HepG2 (cell line): Measurements from ENCODE around the gene RIPK1. TPM values are rescaled to one million over a fixed set of nuclear protein-coding genes. Genes with fewer than 3 reads are reported as not detected.
A peak's percentile ranks its signal among the peaks of the same experiment; 100 is the strongest.

ENCODE experiments used
- CHD2 ChIP-seq: IDR thresholded peaks from 2 replicates; pipeline ENCODE4 v1.6.1; 2011; ENCODE audit warnings: low read depth, low read length, improper control_type of control experiment
- HCFC1 ChIP-seq: fragments of 150-350 bp; IDR thresholded peaks from 2 replicates; pipeline ENCODE4 v1.6.1; 2014; ENCODE audit warnings: low read depth, low read length
- HES4 ChIP-seq: sonication (generic); formaldehyde crosslinking; IDR thresholded peaks from 2 replicates; pipeline ENCODE4 v1.9.0; 2021; ENCODE audit warnings: mild to moderate bottlenecking, missing genetic modification reagents, borderline replicate concordance
- KDM1A ChIP-seq: IDR thresholded peaks from 2 replicates; pipeline ENCODE4 v1.6.1; 2016; ENCODE audit warnings: missing compliant biosample characterization
- KLF15 ChIP-seq: sonication (generic); formaldehyde crosslinking; IDR thresholded peaks from 2 replicates; pipeline ENCODE4 v1.8.1; 2023; ENCODE audit warnings: borderline replicate concordance, mild to moderate bottlenecking, inconsistent platforms, missing genetic modification reagents, mixed read lengths
- MLXIP ChIP-seq: sonication (generic); formaldehyde crosslinking; IDR thresholded peaks from 2 replicates; pipeline ENCODE4 v1.9.0; 2021; ENCODE audit warnings: missing genetic modification reagents, borderline replicate concordance
- STAT6 ChIP-seq: sonication (generic); formaldehyde crosslinking; IDR thresholded peaks from 2 replicates; pipeline ENCODE4 v1.4.0; 2020; ENCODE audit warnings: missing genetic modification reagents, mild to moderate bottlenecking, borderline replicate concordance
- TBP ChIP-seq: sonication (generic); formaldehyde crosslinking; IDR thresholded peaks from 2 replicates; pipeline ENCODE4 v1.5.0; 2020; ENCODE audit warnings: missing genetic modification reagents
- TEAD3 ChIP-seq: optimal IDR thresholded peaks from 2 replicates; pipeline ENCODE3; 2016; ENCODE audit warnings: borderline replicate concordance
- ZBTB20 ChIP-seq: sonication (generic); formaldehyde crosslinking; IDR thresholded peaks from 2 replicates; pipeline ENCODE4 v1.8.1; 2023; ENCODE audit warnings: missing genetic modification reagents, low read depth, mild to moderate bottlenecking, borderline replicate concordance
- ZFP37 ChIP-seq: sonication (generic); formaldehyde crosslinking; IDR thresholded peaks from 2 replicates; pipeline ENCODE4 v1.4.0; 2020; ENCODE audit warnings: missing genetic modification reagents, borderline replicate concordance
- ZNF124 ChIP-seq: sonication (generic); formaldehyde crosslinking; IDR thresholded peaks from 2 replicates; pipeline ENCODE4 v1.4.0; 2020; ENCODE audit warnings: missing genetic modification reagents
- ZNF34 ChIP-seq: sonication (generic); formaldehyde crosslinking; IDR thresholded peaks from 2 replicates; pipeline ENCODE4 v1.4.0; 2020; ENCODE audit warnings: mild to moderate bottlenecking, missing genetic modification reagents, borderline replicate concordance
- ZNF556 ChIP-seq: sonication (generic); formaldehyde crosslinking; IDR thresholded peaks from 2 replicates; pipeline ENCODE4 v1.4.0; 2020; ENCODE audit warnings: mild to moderate bottlenecking, missing genetic modification reagents, borderline replicate concordance
- ZNF577 ChIP-seq: sonication (generic); formaldehyde crosslinking; IDR thresholded peaks from 2 replicates; pipeline ENCODE4 v1.4.0; 2020; ENCODE audit warnings: mild to moderate bottlenecking, low read depth, missing genetic modification reagents, borderline replicate concordance
- ZNF605 ChIP-seq: sonication (generic); formaldehyde crosslinking; IDR thresholded peaks from 2 replicates; pipeline ENCODE4 v1.8.0; 2022; ENCODE audit warnings: mild to moderate bottlenecking, missing genetic modification reagents
- polyA plus RNA-seq, 8 experiments: library from polyadenylated mRNA; depleted of rRNA in 3 of 8; stranded (reverse) in 7 of 8; unstranded in 1 of 8; fragments of >200 nt; fragmentation: Illumina TruSeq in 4 of 8; extraction: Trizol in 4 of 8; gene quantifications; 2 replicates each; pipeline versions ENCODE4 v1.2.1 to v1.2.3, GENCODE V29; 2011 to 2016; ENCODE audit warnings: low read depth in 4 of 8, missing spikeins in 1 of 8, mixed read lengths in 1 of 8; ENCODE audit not compliant: insufficient read depth in 1 of 8
- total RNA-seq, 5 experiments: library from RNA; depleted of rRNA; stranded (reverse); fragments of >200 nt; fragmentation: Illumina TruSeq; extraction: Trizol; gene quantifications; 2 replicates each; pipeline ENCODE4 v1.2.3, GENCODE V29; 2016; ENCODE audit warnings: low read depth in 1 of 5
- TF ChIP-seq, protein P1 (sequence below): IDR thresholded peaks from 2 replicates; pipeline ENCODE4 v1.6.1; 2012; ENCODE audit warnings: low read length, improper control_type of control experiment
- TF ChIP-seq, protein P2 (sequence below): sonication (generic); formaldehyde crosslinking; IDR thresholded peaks from 2 replicates; pipeline ENCODE4 v1.5.1; 2020; ENCODE audit warnings: mild to moderate bottlenecking, missing genetic modification reagents, moderate library complexity

RIPK1 gene
- total and polyA plus RNA-seq, 2 of the 13 experiments (the other 11 are each of a cell fraction or from before 2014, with no cell fraction given) = 9.0 to 10.3 TPM

DNA sequence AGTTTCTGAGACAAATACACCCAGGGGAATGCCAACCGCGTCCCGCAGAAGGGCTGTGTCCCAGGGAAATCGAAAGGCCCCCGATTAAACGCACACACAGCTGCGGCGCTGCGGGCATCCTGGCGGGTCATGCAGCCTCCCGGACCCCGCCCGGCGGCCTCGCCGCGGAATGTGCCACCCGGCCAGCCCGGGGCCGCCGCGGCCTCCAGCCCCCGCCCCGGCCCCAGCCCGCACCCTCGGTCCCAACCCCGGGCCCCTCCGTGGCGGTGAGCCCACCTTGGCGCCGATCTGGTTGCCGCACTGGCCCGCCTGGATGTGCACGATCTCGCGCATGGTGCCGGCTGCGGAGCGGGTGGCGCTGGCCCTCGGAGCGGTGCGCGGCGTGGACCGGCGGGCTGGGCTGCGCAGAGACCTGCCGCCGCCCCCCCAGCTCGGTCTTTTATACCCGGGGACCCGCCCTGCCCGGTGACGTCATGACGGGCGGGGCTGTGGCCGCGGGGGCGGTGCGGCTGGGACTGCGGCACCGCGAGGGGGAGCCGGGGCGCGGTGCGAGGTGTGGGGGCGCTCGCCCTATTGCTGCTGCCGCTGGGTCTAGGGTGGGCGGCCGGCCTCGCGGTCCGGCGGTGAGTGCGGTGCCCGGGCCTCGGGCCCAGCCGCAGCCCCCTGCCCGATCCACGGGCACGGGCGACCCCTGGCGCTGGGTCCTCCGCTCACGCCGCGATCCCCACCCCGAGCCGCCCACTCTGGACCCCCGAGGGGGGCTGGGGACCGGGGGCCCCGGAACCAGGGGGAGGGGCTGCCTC is 89.0 kb downstream of the RIPK1 start, which contains the start of gene TUBB2A (continued):
- TF ChIP-seq, protein P1, sequence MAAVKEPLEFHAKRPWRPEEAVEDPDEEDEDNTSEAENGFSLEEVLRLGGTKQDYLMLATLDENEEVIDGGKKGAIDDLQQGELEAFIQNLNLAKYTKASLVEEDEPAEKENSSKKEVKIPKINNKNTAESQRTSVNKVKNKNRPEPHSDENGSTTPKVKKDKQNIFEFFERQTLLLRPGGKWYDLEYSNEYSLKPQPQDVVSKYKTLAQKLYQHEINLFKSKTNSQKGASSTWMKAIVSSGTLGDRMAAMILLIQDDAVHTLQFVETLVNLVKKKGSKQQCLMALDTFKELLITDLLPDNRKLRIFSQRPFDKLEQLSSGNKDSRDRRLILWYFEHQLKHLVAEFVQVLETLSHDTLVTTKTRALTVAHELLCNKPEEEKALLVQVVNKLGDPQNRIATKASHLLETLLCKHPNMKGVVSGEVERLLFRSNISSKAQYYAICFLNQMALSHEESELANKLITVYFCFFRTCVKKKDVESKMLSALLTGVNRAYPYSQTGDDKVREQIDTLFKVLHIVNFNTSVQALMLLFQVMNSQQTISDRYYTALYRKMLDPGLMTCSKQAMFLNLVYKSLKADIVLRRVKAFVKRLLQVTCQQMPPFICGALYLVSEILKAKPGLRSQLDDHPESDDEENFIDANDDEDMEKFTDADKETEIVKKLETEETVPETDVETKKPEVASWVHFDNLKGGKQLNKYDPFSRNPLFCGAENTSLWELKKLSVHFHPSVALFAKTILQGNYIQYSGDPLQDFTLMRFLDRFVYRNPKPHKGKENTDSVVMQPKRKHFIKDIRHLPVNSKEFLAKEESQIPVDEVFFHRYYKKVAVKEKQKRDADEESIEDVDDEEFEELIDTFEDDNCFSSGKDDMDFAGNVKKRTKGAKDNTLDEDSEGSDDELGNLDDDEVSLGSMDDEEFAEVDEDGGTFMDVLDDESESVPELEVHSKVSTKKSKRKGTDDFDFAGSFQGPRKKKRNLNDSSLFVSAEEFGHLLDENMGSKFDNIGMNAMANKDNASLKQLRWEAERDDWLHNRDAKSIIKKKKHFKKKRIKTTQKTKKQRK = no peak
- TF ChIP-seq TEAD3 (CRISPR knock-in tag) (peak; percentile 41), ZNF34 (CRISPR knock-in tag) (peak; percentile 77; the same call in 1 of the 2 replicates), ZNF124 (CRISPR knock-in tag) (peak; percentile 41; the same call in 1 of the 2 replicates), ZNF556 (CRISPR knock-in tag) (peak; percentile 67; the same call in 1 of the 2 replicates), STAT6 (no peak), ZNF577 (no peak), TBP (CRISPR knock-in tag) (no peak; the same call in 1 of the 2 replicates), KLF15 (CRISPR knock-in tag) (0 out of 2 replicates have a peak, but pooled peaks have one; percentile 82), ZFP37 (CRISPR knock-in tag) (no peak), CHD2 (no peak), KDM1A (CRISPR knock-in tag) (no peak), MLXIP (no peak; the same call in 1 of the 2 replicates), HCFC1 (no peak; the same call in 1 of the 2 replicates), ZBTB20 (CRISPR knock-in tag) (no peak), HES4 (CRISPR knock-in tag) (peak; percentile 18; the same call in 1 of the 2 replicates), ZNF605 (CRISPR knock-in tag) (peak; percentile 13; the same call in 1 of the 2 replicates)
- TF ChIP-seq, protein P2, sequence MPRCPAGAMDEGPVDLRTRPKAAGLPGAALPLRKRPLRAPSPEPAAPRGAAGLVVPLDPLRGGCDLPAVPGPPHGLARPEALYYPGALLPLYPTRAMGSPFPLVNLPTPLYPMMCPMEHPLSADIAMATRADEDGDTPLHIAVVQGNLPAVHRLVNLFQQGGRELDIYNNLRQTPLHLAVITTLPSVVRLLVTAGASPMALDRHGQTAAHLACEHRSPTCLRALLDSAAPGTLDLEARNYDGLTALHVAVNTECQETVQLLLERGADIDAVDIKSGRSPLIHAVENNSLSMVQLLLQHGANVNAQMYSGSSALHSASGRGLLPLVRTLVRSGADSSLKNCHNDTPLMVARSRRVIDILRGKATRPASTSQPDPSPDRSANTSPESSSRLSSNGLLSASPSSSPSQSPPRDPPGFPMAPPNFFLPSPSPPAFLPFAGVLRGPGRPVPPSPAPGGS (CRISPR knock-in tag) = peak; percentile 82
